Esophagus (tissue), 2 donors: ENCODE data around the gene LUZP2. TPM values are rescaled to one million over a fixed set of nuclear protein-coding genes. Genes with fewer than 3 reads are reported as not detected.
"Not testable (repeated sequence)": the region's sequence is repeated elsewhere in the genome, so short reads cannot be mapped to it uniquely, and the experiment has no call there.

Experiments
- H3K27ac ChIP-seq, 2 donors: one replicate each; pipeline ENCODE4 v1.5.1; 2013; ENCODE audit warnings: low read depth in 2 of 2, mild to moderate bottlenecking in 2 of 2, inconsistent platforms in 1 of 2, low read length in 1 of 2, moderate library complexity in 1 of 2
- H3K27me3 ChIP-seq, 2 donors: one replicate each; pipeline ENCODE4 v1.6.1; 2013; ENCODE audit warnings: low read length in 2 of 2, control low read depth in 1 of 2, mild to moderate bottlenecking in 1 of 2; ENCODE audit not compliant: insufficient read depth in 2 of 2, control insufficient read depth in 1 of 2
- H3K36me3 ChIP-seq, 2 donors: one replicate each; pipeline ENCODE4 v1.6.1; 2013; ENCODE audit warnings: low read length in 1 of 2; ENCODE audit not compliant: control insufficient read depth in 2 of 2, insufficient read depth in 2 of 2
- H3K4me1 ChIP-seq, 2 donors: one replicate each; pipeline ENCODE4 v1.6.1; 2013; ENCODE audit warnings: low read length in 1 of 2; ENCODE audit not compliant: control insufficient read depth in 2 of 2, insufficient read depth in 2 of 2
- H3K4me3 ChIP-seq, 2 donors: one replicate each; pipeline ENCODE4 v1.5.1; 2013; ENCODE audit warnings: low read length in 2 of 2, mild to moderate bottlenecking in 2 of 2, low read depth in 1 of 2, moderate library complexity in 1 of 2
- H3K9me3 ChIP-seq, 2 donors: one replicate each; pipeline ENCODE4 v1.6.1; 2013; ENCODE audit warnings: mild to moderate bottlenecking in 2 of 2, low read depth in 1 of 2, low read length in 1 of 2, moderate library complexity in 1 of 2; ENCODE audit not compliant: control insufficient read depth in 2 of 2, insufficient read depth in 1 of 2
- WGBS, 2 donors: extraction: QIAGEN DNeasy Blood & Tissue Kit; methylation state at CpG; one replicate each; pipeline ENCODE4 v1.1.7; 2013; 5-methylcytosine and 5-hydroxymethylcytosine counted together
- polyA plus RNA-seq, 2 donors: library from polyadenylated mRNA; stranded (reverse); fragments of 200-250 nt; gene quantifications; one replicate each; pipeline ENCODE4 v1.2.3, GENCODE V29; 2013
- donor health status: healthy with polysubstance abuse.
- donor health status: Bipolar disorder and iron deficiency.

Gene LUZP2
- polyA plus RNA-seq, 2 donors = 0.20 TPM

DNA sequence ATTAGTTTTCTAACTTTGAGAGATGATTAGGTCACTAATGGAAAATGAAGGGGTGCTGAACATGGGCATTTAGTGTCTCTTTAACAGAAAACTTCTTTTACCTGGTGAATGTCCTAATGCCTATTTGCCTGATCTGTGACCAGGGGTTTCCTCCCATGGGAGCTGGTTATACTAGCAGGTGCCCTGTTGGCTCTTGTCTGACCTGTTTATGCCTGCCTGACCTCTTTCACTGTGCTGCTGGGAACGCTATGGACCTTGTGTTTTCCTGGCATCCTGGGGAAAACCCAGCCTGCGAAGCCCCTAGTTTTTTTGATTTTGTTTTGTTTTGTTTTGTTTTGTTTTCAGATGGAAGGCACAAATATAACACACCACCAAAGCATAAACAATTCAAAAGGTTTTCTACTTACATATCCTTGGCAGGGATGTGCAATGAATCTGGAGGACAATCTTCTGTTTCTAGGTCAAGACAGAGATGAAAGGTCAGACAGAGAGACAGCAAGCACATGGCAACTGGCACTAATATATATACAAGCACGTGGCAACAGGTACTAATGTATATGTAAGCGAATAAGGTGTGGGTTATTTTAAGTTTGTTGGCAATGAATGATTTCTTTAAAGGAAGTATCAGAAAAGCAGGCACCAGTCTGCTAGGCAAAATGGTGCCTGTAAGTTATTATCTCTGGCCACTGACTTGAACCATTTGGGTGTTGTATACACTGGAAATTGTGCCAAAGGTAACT, 390.2 kb downstream of the LUZP2 start:
- 40 to 54% methylated on average over 4 of the region's 4 CpGs for WGBS, 2 donors
- Histone ChIP-seq H3K9me3 (no peaks in the 10 kb centered on the region), H3K27ac (no peak overlapping the region), H3K36me3 (no peaks in the 10 kb centered on the region), H3K4me3 (no peak overlapping the region), H3K27me3 (no peaks in the 10 kb centered on the region), H3K4me1 (no peaks in the 10 kb centered on the region)

DNA sequence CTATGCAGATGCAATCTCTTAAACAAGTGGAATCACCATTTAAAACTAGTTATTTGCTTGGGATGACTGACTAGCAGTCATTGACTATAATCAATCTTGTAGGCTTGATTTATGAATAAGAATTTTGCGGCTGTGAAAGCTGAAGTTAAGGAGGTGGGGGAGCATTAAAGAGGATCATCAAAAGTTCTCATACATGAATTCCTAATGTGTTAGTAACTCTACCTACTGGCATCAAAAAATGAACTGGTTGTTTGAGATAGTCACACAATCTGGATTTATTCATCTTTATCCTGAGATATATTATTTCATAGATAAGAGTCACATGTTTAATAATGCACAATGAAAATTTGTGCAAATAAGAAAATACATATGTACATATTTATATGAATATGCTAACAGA, 393.6 kb downstream of the LUZP2 start:
- no peak overlapping the region for H3K27ac ChIP-seq
- no peaks in the 10 kb centered on the region for H3K36me3 ChIP-seq
- H3K4me1 ChIP-seq = no peaks in the 10 kb centered on the region
- H3K9me3 ChIP-seq = no peaks in the 10 kb centered on the region
- WGBS, 2 donors = 92 to 95% methylated on average over 1 of the region's 1 CpG
- no peaks in the 10 kb centered on the region for H3K27me3 ChIP-seq
- H3K4me3 ChIP-seq = no peak overlapping the region

DNA sequence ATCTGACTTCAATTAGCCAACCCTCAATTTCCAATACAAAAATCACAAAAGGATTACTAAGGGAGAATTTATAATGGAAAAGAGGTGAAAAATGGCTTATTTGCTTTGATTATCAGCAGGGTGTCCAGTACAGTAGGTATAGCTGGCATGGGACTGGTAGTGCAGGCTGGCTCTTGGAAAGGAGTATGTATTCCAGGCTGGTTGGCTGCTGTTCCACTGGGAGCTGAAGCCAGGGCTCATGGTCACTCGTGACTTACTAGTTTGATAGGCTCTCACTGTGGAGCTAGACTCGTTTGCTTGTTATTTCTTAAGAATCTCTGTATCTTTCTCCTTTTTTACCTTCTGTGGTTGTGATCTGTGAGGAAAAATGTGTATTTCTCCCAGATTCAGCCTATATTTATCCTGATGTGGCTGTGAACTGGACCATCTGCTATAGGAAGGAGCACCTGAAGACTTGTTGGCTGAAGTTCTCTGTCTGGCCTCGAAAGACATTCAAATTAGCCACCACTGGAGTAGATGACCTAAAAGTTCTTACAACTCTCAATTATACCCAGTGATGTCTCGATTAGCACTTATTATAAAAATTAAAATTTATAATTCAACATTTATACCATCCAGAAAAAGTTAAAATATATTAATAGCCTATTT, 395.1 kb downstream of the LUZP2 start:
- 73 to 79% methylated on average over 4 of the region's 4 CpGs for WGBS, 2 donors
- H3K27ac ChIP-seq, H3K27me3 ChIP-seq, H3K4me1 ChIP-seq, H3K9me3 ChIP-seq, H3K4me3 ChIP-seq, H3K36me3 ChIP-seq: not testable (repeated sequence)

DNA sequence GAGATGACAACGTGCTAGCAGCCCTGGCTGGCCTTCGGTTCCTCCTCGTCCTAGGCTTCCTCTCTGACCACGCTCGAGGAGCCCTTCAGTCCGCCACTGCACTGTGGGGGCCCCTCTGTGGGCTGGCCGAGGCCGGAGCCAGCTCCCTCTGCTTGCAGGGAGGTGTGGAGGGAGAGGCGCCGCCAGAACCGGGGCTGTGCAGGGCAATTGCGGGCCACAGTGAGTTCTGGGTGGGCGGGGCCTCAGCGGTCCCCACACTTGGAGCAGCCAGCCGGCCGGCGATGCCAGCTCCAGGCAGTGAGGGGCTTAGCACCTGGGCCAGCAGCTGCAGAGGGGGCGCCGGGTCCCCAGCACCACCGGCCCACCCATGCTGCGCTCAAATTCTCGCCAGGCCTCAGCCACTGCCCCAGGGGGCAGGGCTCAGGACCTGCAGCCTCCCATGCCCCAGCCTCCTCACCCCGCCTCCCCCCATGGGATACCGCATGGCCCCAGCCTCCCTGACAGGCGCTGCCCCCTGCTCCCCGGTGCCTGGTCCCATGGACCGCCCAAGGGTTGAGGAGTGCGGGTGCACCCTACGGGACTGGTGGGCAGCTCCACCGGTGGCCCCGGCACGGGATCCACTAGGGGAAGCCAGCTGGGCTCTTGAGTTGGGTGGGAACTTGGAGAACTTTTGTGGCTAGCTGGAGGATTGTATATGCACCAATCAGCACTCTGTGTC, 399.4 kb downstream of the LUZP2 start:
- peaks cover 0 to 3% of the 10 kb centered on the region in 2 donors for H3K4me1 ChIP-seq
- peaks cover 3% of the 10 kb centered on the region in 2 donors for H3K9me3 ChIP-seq
- H3K27ac ChIP-seq = no peak overlapping the region
- no peak overlapping the region for H3K4me3 ChIP-seq
- 90 to 96% methylated on average over 31 to 32 of the region's 32 CpGs for WGBS, 2 donors
- H3K36me3 ChIP-seq = no peaks in the 10 kb centered on the region
- H3K27me3 ChIP-seq = no peaks in the 10 kb centered on the region

DNA sequence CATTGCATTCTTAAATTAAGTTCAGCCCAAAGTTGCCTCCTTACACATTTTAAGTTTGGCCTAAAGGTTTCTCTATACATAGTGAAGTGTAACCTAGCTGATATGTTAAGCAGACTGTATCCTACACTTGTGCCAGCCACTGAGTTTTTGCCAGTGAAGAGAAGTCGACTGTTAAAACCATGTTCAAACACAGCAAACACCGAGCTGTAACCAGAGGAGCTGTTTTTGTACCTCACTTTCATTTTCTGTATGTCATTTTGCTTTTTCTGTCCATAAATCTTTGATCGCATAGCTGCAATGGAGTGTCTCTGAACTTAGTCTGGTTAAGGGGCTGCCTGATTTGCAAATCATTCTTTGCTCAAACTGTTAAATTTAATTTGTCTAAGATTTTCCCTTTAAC, 403.7 kb downstream of the LUZP2 start:
- H3K27me3 ChIP-seq = no peaks in the 10 kb centered on the region
- peaks cover 3% of the 10 kb centered on the region in 2 donors for H3K9me3 ChIP-seq
- no peaks in the 10 kb centered on the region for H3K36me3 ChIP-seq
- peaks cover 0 to 3% of the 10 kb centered on the region in 2 donors for H3K4me1 ChIP-seq
- no peak overlapping the region for H3K27ac ChIP-seq
- no peak overlapping the region for H3K4me3 ChIP-seq
- WGBS, 2 donors = 35 to 39% methylated on average over 3 of the region's 3 CpGs

DNA sequence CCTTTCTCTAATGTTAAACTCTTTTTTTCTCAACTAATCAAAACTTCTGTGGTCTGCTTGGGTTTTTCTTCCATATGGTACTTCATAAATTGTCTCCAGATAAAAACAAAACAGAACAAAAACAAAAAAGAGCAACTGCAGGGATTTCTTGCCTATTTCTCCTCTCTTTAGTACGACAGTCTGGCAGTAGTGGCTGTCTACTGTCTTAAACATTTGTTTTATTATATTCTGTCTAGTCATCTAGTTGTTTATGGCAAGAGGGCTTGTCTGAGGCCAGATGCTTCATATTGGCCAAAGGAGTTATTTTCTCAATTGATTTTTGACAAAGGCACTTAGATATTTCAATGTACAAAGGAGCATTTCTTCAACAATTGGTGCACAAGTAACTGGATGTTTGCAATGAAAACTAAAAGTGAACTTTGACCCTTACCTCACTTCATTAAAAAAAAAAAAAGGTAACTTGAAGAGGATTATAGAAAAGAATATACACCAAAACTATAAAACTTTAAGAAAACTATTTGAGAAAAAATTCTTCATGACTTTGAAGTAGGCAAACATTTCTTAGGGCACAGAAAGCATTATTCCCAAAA, 404.2 kb downstream of the LUZP2 start:
- Histone ChIP-seq H3K27ac (no peak overlapping the region), H3K9me3 (peaks cover 2 to 3% of the 10 kb centered on the region in 2 donors), H3K4me1 (peaks cover 0 to 3% of the 10 kb centered on the region in 2 donors), H3K36me3 (no peaks in the 10 kb centered on the region), H3K27me3 (no peaks in the 10 kb centered on the region), H3K4me3 (no peak overlapping the region)
- whole genome bisulfite sequencing, 2 donors = 41 to 84% methylated on average over 1 of the region's 1 CpG

DNA sequence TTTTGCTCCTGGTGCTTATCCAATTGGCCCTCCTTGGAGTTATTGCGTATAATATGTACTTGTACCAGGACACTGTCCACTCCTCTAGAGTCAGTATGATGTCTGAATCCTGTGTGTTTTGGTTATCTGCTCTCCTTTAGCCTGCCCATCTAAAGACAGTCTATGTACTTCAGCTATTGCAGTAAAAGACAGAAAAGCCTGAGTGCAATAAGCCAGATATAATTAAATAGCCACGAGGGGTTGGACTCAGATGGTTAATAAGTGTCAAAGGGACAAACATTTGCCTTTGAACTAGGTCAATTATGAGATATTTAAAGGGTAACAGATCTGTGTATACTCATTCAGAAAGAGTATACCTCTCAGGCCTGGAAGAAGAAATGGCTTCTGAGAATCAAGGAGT, 406.7 kb downstream of the LUZP2 start:
- Histone ChIP-seq H3K4me3 (no peak overlapping the region), H3K4me1 (no peaks in the 10 kb centered on the region), H3K27ac (no peak overlapping the region), H3K27me3 (no peaks in the 10 kb centered on the region), H3K36me3 (no peaks in the 10 kb centered on the region), H3K9me3 (no peaks in the 10 kb centered on the region)
- 62 to 72% methylated on average over 2 of the region's 2 CpGs for WGBS, 2 donors

DNA sequence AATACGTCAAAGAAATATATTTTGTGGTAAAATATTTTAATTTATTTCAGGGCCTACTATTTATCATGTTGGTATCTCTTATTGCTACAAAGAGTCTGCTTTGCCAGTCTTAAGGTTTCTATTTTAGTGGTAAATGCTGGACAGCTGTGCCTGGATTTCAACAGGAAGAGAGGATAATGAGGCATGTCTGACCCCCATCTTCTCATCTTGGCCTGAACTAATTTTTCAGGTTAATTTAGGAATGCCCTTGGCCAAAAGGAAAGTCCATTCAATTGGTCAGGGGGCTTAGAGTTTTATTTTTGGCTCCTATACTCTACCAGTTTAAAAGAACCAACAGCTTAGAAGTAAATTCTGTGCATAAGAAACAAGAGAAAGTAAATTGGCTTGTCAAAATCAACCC, 428.2 kb downstream of the LUZP2 start:
- no peaks in the 10 kb centered on the region for H3K27me3 ChIP-seq
- no peaks in the 10 kb centered on the region for H3K36me3 ChIP-seq
- WGBS, 2 donors = 71 to 81% methylated on average over 1 of the region's 1 CpG
- H3K9me3 ChIP-seq = no peaks in the 10 kb centered on the region
- no peak overlapping the region for H3K27ac ChIP-seq
- no peaks in the 10 kb centered on the region for H3K4me1 ChIP-seq
- H3K4me3 ChIP-seq = no peak overlapping the region

DNA sequence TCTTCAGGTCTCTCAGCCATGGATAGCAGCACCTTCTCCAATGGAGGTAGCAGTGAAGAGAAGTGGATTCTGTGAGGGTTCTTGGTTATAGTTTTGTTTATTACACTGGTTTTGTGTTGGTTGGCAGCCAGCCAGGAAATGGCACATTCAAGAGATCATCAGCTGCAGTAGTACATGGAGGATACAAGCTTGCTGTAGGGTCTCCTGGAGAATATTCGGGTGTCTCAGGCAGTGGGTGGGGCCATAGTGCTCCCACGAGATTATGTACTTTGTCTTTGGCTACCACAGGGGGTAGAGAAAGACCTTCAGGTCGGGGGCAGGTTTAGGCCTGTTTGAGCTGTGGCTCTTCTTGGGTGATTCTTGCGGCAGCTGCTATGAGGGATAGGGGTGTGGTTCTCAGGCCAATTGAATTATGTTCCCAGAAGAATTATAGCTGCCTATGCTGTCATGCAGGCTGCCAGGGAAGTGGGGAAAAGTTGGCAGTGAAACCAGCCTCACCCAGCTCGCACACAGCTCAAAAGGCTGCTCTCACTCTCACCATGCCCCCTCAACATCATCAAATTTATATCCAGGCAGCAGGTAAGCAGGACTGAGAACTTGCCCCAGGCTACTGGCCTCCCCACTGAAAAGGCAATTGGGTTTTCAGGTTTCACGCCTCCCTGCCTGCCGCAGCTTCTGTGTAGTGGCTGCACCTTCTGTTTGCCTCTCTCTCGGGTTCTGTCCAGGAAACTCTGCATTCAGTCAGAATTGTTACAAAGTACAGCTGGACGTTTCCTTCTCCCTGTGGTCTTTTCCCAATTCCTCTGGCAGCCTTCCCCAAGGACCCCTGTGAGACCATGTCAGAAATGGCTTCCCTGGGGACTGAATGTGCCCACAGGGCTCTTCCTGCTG, 435.5 kb downstream of the LUZP2 start:
- Histone ChIP-seq H3K27ac (no peak overlapping the region), H3K4me1 (no peaks in the 10 kb centered on the region), H3K4me3 (no peak overlapping the region), H3K36me3 (no peaks in the 10 kb centered on the region), H3K9me3 (no peaks in the 10 kb centered on the region), H3K27me3 (no peaks in the 10 kb centered on the region)
- WGBS, 2 donors = 41 to 57% methylated on average over 9 of the region's 9 CpGs
